GM12801 (cell line): Measurements from ENCODE around the gene ERC1.

Experiments used
- CTCF ChIP-seq: IDR thresholded peaks from one replicate; pipeline ENCODE4 v1.5.1; 2011; ENCODE audit warnings: control low read depth; ENCODE audit not compliant: insufficient read length; ENCODE audit errors: extremely low read depth

The ERC1 gene

DNA sequence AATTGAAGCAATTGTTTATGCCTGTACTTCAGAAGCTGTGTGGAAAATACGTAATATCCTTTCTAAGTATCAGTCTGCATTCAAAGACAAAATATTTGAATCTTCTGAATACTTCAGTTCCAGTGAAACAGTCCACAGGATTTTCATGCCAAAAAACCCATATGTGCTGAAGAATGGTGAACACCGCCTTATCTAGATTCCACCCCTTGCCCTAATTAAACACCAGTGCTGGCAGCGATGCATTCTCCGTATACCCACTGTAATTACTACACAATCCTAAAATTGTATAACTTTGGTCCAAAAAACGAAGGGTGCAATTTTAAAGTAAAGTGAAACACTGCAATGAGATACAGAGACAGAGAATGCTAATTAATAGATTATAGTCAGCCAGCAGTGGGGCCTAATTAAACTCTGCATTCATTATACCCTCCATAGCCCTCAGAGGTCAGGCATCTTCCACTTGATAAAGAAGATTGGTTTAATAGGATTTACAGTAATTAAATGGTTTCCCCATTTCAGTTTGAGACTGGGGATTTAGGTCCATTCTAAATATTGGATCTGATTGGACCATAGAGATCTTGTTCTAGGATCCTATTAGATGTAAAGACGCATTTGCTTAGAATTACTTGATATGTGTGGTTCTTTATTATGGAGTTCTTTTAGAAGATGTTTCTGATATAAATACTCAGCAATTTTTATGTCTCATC, 43.9 kb downstream of the ERC1 start:
- no peak for TF ChIP-seq CTCF

DNA sequence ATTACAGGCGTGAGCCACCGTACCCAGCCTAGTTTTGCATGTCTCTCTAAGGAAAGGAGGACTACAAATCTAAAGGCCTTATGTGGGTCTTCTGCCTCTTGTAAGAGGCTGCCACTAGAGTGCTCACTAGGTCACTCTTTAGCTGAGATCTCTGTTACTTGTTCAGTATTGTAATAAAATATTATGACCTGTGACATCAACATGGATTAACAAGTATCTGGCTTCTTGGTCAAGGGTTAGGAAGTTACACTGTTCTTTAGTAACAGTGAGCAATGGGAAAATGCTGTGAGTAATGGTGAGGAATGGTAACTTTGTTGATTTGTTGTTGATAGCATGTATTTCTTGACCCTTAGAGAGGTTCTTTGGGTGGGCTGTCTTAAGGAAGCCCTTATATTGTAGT, 50.5 kb downstream of the ERC1 start:
- TF ChIP-seq CTCF = no peak

DNA sequence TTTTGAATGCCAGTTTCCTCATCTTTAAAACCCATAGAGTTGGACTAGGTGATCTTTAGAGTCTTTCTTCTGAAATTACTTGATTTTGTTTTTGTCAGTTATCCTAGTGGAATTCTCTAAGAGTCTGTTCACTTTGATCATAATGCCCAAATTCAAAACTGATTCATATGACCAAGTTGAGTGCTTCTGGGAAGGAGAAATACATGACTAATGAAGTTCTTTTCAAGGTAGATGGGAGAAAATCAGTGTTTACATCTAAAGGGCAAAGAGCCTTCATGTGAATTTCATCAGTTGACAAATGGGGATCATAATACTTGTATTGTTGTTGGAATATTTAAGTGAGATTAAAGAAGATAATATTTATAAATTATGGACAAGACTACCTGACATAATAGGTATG, 53.2 kb downstream of the ERC1 start:
- TF ChIP-seq CTCF = no peak

- no peak for TF ChIP-seq CTCF
Measured at GRCh38 chr12:1044696-1045095, 53.7 kb downstream of the ERC1 start.

DNA sequence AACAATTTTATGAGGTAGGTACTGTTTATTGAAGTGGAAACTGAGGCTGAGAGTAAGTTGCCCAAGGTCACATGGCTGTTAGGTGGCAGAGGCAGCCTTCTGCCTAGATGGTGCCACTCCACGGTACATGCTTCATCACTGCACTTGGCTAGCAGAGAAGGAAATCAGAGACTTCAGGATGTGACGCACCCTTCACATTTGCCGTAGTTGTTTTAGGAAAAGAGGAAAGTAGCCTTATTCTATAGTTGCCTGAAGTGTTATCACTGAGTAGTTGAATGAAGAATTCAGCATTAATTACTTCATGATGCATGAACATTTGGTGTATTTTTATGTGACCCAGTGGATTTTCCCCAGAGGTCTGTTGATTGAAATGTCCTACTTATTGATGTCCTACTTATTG, 55.7 kb downstream of the ERC1 start:
- no peak for TF ChIP-seq CTCF

DNA sequence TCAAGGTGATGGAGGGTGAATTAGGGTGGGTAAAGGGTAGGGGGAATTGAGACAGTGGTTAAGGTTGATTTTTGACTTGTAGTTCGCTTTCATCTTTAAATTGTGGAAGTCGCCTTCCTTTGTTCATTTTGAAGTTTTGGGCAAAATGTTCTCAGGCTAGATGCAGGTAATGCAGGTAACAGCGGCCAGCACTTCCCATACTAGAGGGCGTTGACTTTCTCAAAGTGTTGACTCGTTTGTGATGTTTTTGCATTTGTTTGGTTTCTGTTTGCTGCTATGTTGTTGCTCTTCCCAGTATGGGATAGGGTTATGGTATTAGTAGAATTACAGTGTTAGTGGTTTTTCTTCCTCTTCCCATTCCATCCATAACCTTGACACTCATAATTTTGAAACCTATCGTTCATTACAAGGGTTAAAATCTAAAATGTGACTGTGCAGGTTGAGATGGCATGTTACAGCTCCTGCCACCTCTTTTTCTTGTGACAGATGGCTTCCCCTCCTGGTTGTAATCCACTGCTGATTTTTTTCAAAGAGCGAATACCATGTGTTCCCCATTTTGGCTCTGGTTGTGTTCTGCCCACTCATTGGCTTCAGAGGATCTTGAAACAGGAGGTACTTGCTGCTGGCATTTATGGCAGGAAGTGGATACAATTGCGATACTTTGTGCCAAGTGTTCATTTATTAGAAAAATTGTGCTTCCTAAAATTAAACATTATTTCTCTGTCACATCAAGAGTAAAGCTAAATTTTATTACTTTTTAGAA, 57.1 kb downstream of the ERC1 start:
- TF ChIP-seq CTCF = no peak

DNA sequence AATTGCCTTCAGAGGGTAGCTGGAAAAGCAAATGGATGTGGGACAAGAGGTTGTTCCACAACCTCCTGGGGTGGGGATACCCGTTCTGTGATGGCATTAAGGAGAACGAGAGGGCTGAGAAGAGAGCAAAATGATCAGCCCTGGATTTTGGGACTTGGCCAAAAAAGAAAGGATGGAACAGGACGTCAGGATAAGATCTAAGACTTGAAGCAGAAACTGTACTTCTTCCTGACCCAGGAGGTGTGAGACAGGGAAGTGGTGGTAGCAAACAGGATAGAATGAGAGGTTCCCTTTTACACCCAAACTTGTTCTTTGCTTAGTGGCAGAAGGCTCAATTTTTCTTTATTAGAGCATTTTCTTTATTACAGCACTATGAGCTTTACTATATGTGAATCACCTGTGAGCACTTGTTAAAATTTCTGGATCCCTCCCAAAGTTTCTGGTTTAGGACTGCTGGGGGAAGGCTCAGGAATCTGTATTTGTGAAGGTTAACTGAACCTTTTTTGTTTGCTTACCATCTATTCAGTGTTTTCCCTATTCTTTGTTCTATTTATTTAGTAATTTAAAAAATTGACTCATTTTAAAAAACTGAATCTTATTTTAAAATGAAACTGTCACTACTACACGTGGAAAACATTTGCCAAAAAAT, 59.2 kb downstream of the ERC1 start:
- TF ChIP-seq CTCF = no peak
